CD4-positive, alpha-beta T cell treated with Interleukin-2 at 100 ng/mL for 4 hours (primary cell): ENCODE data around the gene AGMAT.

Experiments used
- DNase-seq: peaks from one replicate; pipeline ENCODE4 v3.0.0-alpha.2; 2020; ENCODE audit warnings: low spot score

Gene AGMAT

DNA sequence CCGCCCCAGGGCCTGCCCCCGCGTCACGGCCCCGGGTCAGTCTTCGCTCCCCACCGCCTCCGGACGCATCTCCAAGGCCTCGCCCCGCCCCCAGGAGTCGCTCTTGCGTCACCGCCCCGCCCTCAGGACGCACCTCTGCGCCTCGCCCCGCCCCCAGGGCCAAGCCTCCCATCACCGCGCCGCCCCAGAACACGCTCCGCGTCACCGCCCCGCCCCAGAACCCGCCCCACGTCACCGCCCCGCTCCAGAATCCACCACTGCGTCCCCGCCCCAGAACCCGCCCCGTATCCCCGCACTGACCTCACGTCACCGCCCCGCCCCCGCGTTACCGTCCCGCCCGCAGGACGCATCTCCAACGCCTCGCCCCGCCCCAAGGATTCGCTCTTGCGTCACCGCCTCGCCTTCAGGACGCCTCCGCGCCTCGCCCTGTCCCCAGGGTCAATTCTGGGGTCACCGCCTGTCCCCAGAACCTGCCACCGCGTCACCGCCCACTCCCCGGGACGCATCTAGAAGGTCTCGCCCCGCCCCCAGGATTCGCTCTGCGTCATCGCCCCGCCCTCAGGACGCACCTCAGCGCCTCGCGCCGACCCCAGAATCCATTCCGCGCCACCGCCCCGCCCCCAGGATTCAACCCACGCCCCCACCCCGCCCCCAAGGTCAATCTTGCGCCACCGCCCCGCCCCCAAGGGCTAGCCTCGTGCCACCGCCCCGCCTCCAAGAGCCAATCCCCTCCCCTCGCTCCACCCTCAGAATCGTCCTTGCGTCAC, 60.4 kb downstream of the AGMAT start:
- peak; percentile 99 for DNase-seq

DNA sequence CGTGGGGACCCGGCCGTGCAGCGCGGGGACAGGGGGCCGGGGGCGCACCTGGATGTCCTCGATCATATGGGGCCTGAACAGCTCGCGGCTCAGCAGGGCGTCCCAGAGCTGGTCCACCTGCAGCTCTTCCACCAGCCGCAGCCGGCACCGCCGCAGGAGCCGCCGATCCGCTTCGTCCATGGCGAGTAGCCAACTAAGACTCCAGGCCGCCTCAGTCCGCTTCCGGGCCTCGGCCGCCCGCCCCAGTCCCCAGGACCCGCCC, 60.9 kb downstream of the AGMAT start, which contains the start of gene CASP9:
CASP9 (minus strand) TSS at position 195 of the 262 bp plus-strand sequence; CDS start at position 180, 15 bp downstream.
- DNase-seq = no peak

DNA sequence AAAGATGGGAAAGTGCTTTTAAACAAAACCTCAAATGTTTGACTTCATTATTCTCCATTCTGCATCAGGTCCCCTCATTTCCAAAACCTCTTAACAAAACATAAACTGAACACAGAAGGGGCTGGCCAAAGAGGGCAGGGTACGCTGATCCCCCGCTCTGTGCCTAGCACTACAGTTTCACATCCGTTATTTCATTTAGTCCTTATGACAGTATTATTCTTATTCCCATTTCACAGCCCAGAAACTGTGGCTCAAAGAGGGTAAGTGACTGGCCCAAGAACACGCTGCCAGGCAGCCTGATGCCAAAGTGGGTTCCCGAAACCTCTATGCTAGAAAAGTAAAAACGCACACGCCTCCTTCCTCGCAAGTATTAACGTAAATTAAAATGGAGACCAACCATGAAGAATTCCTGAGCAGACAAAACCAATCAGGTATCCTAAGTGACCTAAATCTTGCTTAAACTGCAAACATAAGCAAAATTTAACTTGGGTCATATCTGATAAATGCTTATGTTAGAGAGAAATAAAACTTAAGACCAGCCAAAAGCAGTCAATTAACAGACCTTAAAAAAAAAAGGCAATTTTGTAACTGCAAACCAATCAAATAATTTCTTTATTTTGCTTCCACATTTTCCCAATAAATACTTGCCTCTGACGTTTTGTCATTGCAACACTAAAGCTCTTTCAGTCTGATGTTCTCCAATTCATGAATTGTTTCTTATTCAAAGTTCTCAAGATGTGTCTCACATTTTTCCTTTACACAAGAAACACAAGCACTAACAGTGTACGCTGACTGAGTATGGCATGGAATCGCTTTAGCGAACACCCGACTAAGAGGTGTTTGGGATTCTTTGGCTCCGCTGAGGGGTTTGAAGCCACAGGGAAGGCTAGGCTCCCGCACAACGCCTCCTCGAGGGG, 61.5 kb downstream of the AGMAT start:
- no peak for DNase-seq

DNA sequence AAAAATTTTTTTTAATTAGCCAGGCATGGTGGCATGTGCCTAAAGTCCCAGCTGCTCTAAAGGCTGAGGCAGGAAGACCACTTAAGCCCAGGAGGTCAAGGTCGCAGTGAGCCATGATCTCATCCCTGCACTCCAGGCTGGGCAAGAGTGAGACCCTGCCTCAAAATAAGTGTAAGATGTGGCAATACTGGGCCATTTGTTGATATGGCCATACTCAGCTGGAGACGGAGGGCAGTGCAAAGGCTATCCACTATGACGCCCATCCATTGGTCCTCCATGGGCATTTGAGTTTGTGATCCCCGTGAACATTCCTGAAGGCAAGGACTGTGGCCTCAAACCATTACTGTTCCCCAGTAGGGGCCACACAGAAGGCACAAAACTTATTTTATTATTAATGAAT, 62.3 kb downstream of the AGMAT start:
- no peak for DNase-seq
